Bone marrow (tissue), 2 donors: ENCODE measurements around the gene PTPN3.

ENCODE experiments used
- DNase-seq, 2 donors: peaks; one replicate each; lab custom pipeline; 2025; lab: John Stamatoyannopoulos, UW

Gene PTPN3

DNA sequence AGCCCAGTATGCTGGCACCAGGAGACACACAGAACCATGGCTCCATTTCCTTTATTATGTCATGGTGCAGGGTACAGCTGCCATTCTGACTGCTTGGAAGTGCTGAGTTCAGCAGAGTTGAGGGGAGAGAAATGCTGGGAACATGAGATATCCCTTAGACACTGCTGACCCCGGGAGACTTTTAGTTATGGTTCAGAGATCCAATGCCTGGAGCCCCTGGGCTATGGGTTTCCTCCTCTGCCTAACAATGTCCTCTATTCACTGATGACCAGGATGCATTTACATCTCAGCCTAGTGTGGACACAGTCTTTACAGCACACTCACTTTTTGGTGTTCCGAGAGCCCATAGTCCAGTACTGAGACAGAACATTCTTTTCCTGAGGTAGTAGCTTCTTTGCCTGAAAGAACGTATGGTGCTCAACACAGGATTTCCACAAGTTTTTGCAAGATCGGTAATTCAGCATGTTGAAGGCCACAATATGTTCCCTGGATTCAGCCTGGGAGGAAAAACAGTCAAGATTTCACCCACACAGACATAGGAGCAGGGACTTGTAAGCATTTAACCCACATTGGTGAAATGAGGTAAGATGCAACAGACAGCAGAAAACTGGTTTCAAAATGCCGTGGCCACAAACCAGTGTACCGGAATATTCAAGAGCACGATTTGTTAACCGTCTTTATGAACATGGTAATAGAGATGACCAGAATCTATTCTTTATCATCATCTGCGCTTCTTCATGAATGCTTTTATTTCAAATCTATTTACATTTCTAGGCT, 71.3 kb downstream of the PTPN3 start:
- no peak for DNase-seq

- no peak for DNase-seq
These were observed 73.5 kb downstream of the PTPN3 start for GRCh38 chr9:109424618-109425017.

GRCh38 chr9:109423877-109424276, 74.2 kb downstream of the PTPN3 start:
- no peak for DNase-seq

DNA sequence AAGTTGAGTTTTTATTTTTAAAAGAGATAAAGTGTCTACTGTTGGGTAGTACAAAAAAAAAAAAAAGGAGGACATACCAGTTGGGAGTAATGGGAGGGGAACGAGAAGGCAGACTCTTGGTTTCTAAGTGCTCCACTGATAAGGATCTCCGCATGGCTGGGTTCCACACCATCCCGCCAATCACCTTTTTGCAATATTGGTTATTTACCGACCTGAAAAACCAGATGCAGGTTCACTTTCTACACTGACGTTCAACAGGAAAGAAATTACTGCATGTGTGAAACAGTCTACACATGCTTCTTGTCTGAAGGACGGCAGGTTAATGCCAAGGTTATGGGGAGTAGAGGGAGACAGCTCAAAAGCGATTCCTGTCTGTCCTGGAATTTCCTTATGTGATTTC, 75.5 kb downstream of the PTPN3 start:
- DNase-seq: no peak

DNA sequence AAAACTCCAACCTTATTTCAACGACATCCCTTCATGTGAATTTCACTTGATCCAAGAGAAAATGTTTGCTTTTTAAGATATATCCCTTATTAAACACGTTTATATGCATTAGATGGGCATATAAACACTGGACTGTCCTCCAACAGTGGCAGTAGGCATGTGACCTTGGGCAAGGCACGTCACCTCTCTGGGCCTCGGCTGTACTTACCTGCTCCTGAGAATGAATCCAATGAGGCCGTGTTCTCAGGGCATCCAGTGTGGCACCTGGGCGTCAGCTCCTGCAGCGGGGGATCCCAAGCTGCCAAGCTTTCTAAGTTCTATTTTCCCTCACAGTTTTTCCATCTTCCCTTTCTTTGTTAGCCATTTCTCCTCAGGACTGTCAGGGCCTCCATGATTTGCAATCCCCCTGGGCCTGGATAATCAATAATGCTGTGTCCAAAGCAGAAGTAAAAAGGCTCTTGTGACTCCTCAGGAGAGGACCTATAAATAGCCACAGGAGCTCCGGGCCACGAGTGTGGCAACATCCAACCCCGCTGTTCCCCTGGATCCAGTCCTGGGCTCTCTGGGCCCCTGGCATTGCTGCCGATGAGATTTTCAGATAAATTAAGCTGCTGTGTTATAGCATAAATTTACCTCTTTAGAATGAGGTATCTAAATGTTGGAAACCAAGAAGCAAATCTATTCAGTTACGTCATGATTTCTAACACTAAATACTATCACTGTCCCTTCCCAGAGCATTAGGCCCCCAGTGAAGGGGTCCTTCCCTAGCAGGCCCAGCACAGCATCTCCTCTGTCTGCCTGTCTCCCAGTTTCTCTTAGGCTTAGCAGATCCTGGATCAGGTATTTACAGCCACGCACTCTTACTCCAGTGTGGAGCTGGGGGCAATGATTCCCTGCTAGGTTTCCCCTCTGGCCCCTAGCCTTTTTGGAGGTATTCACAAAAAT, 76.8 kb downstream of the PTPN3 start:
- DNase-seq: no peak

GRCh38 chr9:109419531-109419930, 78.6 kb downstream of the PTPN3 start:
- no peak for DNase-seq

GRCh38 chr9:109418827-109419226, 79.3 kb downstream of the PTPN3 start:
- no peak for DNase-seq

DNA sequence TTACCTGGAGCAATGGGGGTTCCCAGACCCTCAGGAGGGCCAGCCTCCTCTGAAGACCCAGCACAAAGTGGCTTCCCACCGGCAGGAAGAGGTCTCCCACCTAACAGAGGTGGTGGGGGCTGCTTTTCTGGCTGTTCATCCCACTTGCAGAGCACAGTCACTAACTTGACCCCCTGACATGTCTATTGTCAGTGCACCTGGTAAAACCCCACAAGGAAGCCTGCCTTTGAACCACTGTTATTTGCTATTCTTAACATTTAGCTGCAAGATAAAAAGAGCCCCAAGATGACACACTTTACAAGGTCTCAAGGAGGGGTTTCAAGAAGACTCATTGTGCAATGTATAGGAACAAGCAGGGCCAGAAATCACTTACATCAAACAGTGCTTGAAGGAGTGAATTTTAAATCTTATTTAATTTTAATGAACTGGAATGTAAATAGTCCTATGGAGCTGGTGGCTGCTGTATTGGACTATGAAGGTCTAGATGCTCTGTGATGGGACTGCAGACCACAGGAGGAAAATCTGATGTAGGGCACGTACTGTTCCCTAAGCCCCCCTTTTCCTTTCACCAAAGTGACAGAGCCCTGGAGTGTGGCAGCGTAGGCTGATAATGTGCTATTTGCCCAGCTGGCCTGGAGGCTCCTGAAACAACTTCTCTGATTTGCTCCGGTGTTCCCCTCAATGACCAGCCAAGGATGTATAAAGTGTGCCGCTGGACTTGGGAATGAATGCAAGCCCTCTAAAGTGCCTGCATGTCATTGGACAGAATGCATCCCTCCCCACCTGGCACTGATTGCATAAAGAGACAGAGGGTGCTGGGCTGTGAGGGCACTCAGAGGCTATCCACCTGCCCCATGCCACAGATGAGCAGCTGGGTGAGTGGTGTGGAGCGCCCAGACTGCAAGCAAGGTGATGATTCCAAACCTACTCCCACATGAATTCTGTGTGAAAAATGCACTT, 80.2 kb downstream of the PTPN3 start:
- DNase-seq: no peak

DNA sequence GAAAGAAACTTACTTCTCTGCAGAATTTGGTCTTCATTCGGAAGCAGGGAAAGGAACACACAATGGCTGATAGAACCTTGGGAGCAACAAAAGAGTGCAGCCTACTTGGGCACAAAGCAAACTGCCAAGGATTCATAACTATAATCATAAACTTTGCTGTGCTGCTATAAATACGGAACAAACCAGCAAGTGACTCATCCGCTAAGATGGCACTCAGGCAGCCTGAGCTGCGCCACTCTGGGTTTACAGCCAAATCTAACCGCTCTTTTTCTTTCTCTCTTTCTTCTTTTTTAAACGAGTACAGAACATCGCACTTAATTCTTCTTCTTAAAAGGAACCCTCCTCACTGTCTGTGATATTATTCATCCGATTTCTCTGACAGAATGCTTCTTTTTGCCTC, 81.1 kb downstream of the PTPN3 start:
- DNase-seq: no peak

- no peak for DNase-seq
These were observed 81.9 kb downstream of the PTPN3 start for GRCh38 chr9:109416135-109416706.

DNA sequence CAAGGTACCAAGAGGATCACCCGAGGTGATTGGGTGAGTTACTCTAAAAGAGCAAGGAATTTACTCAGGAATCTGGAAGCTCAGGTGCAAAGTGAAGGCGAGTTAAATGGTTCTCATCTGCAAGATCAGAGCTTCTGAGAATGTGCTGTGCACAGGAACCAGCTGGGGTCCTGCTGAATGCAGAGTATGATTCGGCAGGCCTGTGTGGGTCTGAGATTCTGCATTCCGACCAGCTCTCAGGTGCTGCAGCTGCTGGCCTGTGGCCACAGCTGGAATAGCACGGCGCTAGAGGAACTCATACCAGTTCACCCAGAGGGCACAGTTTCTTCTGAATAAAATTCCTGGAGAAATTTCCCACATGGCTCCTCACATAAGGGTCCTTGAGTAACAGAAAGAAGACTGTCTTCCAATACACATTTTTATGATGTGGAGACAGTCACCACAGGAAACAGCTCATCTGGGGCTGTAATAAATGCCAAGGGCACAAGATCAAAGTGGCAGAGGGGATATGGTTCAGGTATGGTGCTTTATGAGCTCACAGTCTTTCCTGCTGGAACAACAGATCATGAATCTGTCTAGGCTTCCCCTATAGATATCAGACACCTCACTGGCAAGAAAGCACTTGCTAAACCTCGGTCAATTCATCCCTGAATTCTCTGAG, 83.9 kb downstream of the PTPN3 start:
- no peak for DNase-seq

GRCh38 chr9:109411798-109412352, 86.2 kb downstream of the PTPN3 start:
- no peak for DNase-seq

DNA sequence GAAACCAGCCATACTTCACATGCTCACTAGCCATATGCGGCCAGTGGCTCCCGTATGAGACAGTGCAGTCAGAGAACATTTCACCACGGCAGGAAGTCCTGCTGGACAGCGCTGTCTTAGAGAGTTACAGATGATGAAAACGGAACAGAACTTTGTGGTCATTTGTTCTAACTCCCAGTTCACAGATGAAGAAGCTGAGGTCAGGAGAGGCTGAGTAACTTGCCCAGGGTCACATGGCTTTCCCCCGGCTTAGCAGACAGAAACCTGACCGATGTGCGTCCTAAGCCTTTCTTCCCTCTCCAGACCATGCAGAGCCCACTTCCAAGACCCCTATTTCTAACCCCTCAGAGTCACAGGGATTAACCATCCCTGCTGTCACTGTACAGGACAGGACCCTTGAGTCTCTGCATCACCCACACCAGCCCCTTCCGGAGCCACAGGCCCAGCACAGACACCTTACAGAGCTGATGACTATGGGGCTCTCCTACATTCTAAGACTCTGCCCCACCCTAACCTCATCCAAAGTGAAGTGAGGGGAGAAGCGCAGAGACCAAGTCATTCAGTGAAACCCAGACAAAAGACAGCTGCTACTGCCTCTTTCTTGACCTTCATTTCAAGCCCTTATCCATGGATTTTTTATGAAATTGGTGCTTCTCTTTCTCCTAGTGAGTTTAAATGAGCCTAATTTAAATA, 86.9 kb downstream of the PTPN3 start:
- DNase-seq: no peak

DNA sequence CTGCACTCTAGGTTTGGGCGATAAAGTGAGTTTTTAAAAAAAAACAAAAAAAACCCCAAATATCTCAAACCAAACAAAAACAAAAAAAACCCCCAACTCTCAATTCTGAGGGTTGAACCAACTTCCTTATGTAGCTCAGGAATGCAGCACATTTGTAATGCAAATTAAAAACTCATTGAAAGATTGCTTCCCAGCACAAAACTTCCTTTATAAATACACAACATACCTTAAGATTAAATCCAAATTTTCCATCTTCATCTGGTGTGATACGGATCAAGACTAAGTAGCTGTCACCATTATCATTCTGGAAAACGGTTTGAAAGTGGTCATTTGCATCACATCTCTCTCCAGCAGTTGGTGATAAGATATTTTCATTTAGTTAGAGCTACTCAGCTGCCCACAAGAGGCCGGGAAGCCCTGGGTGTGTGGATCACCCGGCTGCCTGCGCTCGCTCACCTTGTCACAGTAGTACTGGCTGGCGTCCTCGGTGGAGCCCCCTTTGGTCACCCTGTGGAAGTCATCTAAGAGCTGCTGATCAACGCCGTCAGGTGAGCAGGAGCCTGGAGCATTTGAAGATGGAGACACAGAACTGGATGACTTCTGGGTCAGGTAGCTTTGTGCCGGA, 88.2 kb downstream of the PTPN3 start:
- no peak for DNase-seq

DNA sequence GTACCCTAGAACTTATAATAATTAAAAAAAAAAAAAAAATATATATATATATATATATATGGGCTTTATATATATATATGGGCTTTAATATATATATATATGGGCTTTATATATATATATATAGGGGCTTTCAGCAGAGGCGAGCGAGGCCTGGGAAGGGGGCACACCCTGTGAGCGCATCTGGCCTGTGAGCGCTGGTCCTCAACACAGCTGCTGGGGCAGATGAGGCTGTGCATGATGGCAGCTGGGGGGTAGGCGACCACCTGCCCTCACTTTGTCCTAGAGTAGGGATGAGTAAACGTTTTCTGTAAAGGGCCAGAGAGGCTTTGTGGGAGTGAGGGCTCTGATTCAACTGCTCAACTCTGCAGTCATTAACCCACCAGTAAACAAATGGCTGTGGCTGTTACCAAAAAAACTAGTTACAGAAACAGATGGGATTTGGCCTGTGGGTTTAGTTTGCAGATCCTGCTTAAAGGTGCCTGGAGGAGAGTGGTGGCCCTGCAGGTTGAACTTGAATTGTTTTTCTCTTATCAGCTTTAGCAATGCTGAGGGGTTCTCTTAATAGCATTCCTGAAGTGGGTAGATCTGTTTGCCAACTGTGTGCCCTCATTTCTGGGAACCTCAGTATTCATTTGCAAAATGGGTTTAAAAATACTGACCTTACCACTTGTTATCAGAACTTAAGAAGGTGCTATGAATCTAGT, 89.2 kb downstream of the PTPN3 start:
- DNase-seq: no peak

GRCh38 chr9:109403766-109404320, 94.3 kb downstream of the PTPN3 start:
- DNase-seq: no peak

GRCh38 chr9:109403116-109403515, 95.0 kb downstream of the PTPN3 start:
- DNase-seq: no peak

- DNase-seq: no peak
These were observed 96.2 kb downstream of the PTPN3 start for GRCh38 chr9:109401990-109402318.
